Right lobe of liver (tissue), 6 donors: ENCODE measurements around the gene TTC24. TPM values are rescaled to one million over a fixed set of nuclear protein-coding genes. Genes with fewer than 3 reads are reported as not detected.

Experiments used
- ATAC-seq, 4 donors: fragments of 200-7000 bp; cut with Tn5 transposase; one replicate each; pipeline ENCODE4 v1.9.1; 2020; ENCODE audit warnings: mild to moderate bottlenecking in 4 of 4, moderate library complexity in 4 of 4
- DNase-seq, 3 donors: peaks; one replicate each; pipeline ENCODE4 v3.0.0-alpha.2; 2020
- H3K27ac ChIP-seq, 3 donors: fragments of 200-600 bp; one replicate each; pipeline ENCODE4 v1.8.0; 2022
- H3K27me3 ChIP-seq, 2 donors: fragments of 200-600 bp; one replicate each; pipeline ENCODE4 v1.8.0; 2022
- H3K36me3 ChIP-seq, 4 donors: fragments of 200-600 bp; sonication (generic) in 1 of 4; one replicate each; pipeline versions ENCODE4 v1.5.1 to v1.8.0; 2017 to 2022; ENCODE audit warnings: control low read depth in 1 of 4
- H3K4me1 ChIP-seq, 4 donors: fragments of 200-600 bp; sonication (generic) in 1 of 4; one replicate each; pipeline versions ENCODE4 v1.5.1 to v1.8.0; 2017 to 2022; ENCODE audit warnings: control low read depth in 1 of 4
- H3K4me3 ChIP-seq, 3 donors: fragments of 200-600 bp; one replicate each; pipeline ENCODE4 v1.8.0; 2022
- H3K9me3 ChIP-seq, 4 donors: fragments of 200-600 bp; sonication (generic) in 1 of 4; one replicate each; pipeline versions ENCODE4 v1.5.1 to v1.8.0; 2017 to 2022; ENCODE audit warnings: control low read depth in 1 of 4
- CTCF ChIP-seq, 4 donors: fragments of 200-600 bp in 3 of 4; fragments of 450-650 bp in 1 of 4; IDR thresholded peaks; one replicate each; pipeline versions ENCODE4 v1.5.1 to v1.8.0; 2016 to 2022; ENCODE audit warnings: antibody characterized with exemption in 4 of 4, mild to moderate bottlenecking in 2 of 4
- POLR2A ChIP-seq: fragments of 450-650 bp; IDR thresholded peaks from one replicate; pipeline ENCODE4 v1.6.1; 2017; ENCODE audit warnings: antibody characterized with exemption, mild to moderate bottlenecking
- WGBS: methylation state at CpG from one replicate; pipeline ENCODE4 v1.1.6; 2018; ENCODE audit warnings: low coverage, low lambda C conversion rate; ENCODE audit not compliant: insufficient coverage; ENCODE audit errors: missing lambda C conversion rate; 5-methylcytosine and 5-hydroxymethylcytosine counted together
- intact Hi-C, 2 donors: fragments of 100-400 bp; cut with DNase I; formaldehyde crosslinking; loops; one replicate each; pipeline versions ENCODE4 v1.11.2 to v1.14.1; 2022
- total RNA-seq, 6 experiments: library from RNA; depleted of rRNA in 2 of 6; stranded (reverse); fragments of >200 nt in 2 of 6; fragmentation: NEBNext Ultra II Directional in 3 of 6; extraction: Animal tissue kit (Norgen Biotek cat#: 25700) in 3 of 6; gene quantifications; one replicate each; pipeline versions ENCODE4 v1.1.0 to v1.2.4, GENCODE V29; 2016 to 2023
- donor health status: DM: no; HTN: yes; CAD: no.
- donor health status: DM: no; HTN: no; CAD: no.
- donor health status: DM: no; HTN: no; CAD: no.
- donor health status: DM: no; HTN: yes; CAD: no.
- donor health status: DM: no; HTN: yes; CAD: no.

TTC24 gene
- total RNA-seq, 6 experiments from 2014 or later: 0.31 TPM; not detected in 5

DNA sequence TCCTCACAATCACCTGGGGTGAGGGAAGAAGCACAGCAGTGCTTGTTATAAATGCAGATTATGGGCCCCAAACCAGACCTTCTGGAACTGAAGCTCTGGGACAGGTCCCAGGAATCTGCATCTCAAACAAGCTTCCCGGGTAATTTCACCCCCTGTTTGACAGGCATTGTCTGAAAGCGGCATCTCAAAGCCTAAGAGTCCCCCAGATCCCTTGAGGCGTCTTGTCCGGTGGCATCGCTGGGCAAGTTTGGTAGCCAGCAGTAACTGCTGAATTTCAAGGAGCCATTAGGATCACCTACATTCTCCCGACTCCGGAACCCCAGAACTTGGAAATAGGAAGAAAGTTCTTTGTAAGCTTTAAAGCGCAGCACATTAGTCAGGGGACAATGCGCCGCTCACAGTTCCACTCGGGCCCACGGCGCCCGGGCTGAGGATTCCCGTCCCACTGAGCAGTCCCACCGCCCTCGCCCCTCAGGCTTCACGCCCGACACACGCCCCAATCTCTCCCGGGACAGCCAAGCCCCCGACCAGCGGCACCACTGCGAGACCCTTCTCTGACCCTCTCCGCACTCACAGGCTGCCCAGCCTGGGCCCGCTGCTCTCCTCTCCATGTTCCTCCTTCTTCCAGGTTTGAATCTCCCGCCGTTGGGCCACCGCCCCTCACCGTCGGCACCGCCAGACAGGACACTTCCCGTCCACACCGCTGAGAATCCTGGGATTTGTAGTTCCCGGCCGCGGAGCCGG is 7.4 kb upstream of the TTC24 start, which contains the start of gene IQGAP3:
IQGAP3 (minus strand) TSS at position 647 of the 744 bp plus-strand sequence; CDS start at position 611, 36 bp downstream.
- peaks cover 0 to 6% of the 10 kb centered on the region in 2 donors for H3K27me3 ChIP-seq
- TF ChIP-seq POLR2A (no peak), CTCF (IDR thresholded peaks at IDR 0.05) (no peak)
- H3K36me3 ChIP-seq: no peaks in the 10 kb centered on the region
- H3K9me3 ChIP-seq: no peaks in the 10 kb centered on the region
- no peak within 1 kb of the TSS for H3K27ac ChIP-seq
- DNase-seq: peak; percentile 85 to 92 (median 89)
- 0% methylated on average over 13 of the region's 38 CpGs for WGBS
- H3K4me3 ChIP-seq: peak within 1 kb of the TSS; percentile 20 to 42 (median 22)
- peak; percentile 97 to 99 (median 98) for ATAC-seq
- peaks cover 0 to 9% (median 4%) of the 10 kb centered on the region in 4 donors for H3K4me1 ChIP-seq
- intact Hi-C loops: no loop called here

DNA sequence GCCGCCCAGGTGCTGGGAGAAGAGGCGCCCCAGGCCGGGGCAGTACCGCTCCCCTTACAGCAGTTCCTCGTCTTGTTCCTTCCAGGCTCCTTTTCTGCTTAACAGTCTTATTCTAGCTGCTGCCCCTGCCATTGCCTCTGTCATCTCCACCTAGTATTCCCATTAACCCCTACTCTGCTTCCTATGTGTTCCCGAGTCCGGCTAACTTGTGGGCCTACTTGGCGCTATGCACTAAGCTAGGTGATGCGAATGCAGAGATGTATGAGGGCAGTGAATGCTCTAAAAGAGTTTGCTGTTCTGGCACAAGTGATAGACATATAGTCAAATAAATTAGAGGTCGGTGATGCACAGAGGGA is 6.9 kb upstream of the TTC24 start:
- no peaks in the 10 kb centered on the region for H3K9me3 ChIP-seq
- ATAC-seq: no peak
- H3K27ac ChIP-seq: no peak overlapping the region
- no peak for DNase-seq
- WGBS: 29% methylated on average over 9 of the region's 10 CpGs
- no peaks in the 10 kb centered on the region for H3K36me3 ChIP-seq
- H3K4me1 ChIP-seq: peaks cover 0 to 9% (median 4%) of the 10 kb centered on the region in 4 donors
- peaks cover 0 to 6% of the 10 kb centered on the region in 2 donors for H3K27me3 ChIP-seq
- intact Hi-C loops: no loop called here
- H3K4me3 ChIP-seq: peak overlapping the region in 1 of 3 donors; percentile 42
- TF ChIP-seq POLR2A: no peak
- TF ChIP-seq CTCF (IDR thresholded peaks at IDR 0.05): no peak

DNA sequence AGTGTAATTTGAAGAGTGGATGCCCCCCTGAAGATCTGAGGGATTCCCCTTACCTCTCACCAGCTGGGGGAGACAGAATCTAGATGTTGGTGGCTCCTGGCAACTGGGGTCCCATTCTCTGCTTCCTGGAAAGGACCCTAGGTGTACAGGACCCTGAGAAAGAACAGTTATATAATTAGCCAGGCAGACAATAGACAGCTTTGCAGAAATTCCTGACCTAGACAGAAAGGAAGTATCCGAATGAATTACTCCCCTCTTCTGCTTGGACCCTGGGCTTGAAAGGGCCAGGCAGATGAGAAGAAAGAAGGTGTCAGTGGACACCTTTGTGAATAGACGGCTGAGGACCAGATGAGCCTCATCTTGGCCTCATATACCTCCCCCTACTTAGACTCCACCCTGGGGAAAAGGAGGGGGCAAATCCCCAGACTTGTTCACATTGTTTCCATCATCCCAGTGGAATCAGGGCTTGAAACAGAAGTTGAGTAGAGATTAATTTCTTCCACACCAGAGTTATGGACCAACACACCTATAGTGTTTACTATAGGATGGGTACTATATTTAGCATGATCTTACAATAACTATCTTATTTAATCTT is 5.4 kb upstream of the TTC24 start:
- WGBS: 56% methylated on average over 2 of the region's 2 CpGs
- DNase-seq (no peak), ATAC-seq (no peak)
- TF ChIP-seq CTCF (IDR thresholded peaks at IDR 0.05) (no peak), POLR2A (no peak)
- Histone ChIP-seq H3K9me3 (no peaks in the 10 kb centered on the region), H3K4me1 (peaks cover 0 to 9% (median 4%) of the 10 kb centered on the region in 4 donors), H3K27ac (no peak overlapping the region), H3K4me3 (no peak overlapping the region), H3K27me3 (peaks cover 0 to 6% of the 10 kb centered on the region in 2 donors), H3K36me3 (no peaks in the 10 kb centered on the region)
- intact Hi-C loops: no loop called here

DNA sequence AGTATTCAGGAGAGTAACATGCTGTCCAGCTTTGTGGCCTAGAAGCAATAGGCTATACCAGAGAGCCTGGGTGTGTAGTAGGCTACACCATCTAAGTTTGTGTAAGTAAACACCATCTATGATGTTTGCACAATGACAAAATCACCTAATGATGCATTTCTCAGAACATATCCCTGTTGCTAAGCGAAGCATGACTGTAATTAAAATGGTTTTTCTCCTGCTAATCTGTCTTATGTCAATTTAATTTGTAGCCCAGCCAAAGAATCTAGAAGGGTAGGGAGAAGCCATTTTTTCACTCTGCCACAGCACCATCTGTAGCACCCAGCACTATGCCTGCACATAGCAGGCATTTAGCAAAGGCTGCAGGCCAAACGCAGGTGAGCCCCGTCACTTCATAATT is 2.0 kb upstream of the TTC24 start:
- Histone ChIP-seq H3K4me1 (peaks cover 0 to under 1% (median under 1%) of the 10 kb centered on the region in 4 donors), H3K9me3 (no peaks in the 10 kb centered on the region), H3K36me3 (no peaks in the 10 kb centered on the region), H3K27ac (no peak overlapping the region), H3K4me3 (no peak overlapping the region), H3K27me3 (no peaks in the 10 kb centered on the region)
- intact Hi-C loops: no loop called here
- TF ChIP-seq CTCF (IDR thresholded peaks at IDR 0.05): no peak
- no peak for TF ChIP-seq POLR2A
- DNase-seq (no peak), ATAC-seq (no peak)
- WGBS: 78% methylated on average over 3 of the region's 3 CpGs
